ENCODE results near the gene TAPT1. TPM values are rescaled to one million over a fixed set of nuclear protein-coding genes. Genes with fewer than 3 reads are reported as not detected.

The TAPT1 gene
- total and polyA plus RNA-seq, 2 of the 13 experiments (the other 11 are each of a cell fraction or from before 2014, with no cell fraction given) = 24.5 to 25.3 TPM

DNA sequence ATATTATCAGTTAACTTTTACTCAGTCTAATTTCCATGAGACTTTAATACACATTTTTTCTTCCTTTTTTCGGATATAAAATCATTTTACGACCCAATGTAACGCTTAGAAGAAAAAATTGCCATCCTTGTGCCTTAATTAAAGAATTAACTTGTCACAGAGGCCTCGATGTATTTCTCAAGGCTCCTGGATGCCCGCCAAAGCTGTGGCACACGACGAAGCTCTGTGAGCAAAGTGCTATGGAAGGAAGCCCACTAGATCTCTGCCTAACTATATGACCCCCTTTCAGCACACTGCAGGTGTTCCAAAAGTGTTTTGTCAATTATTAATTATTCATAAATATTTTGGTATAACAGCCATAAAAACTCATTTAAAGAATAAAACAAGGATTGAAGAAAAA lies 54.4 kb downstream of the TAPT1 start (continued):
- TF ChIP-seq ZNF609 (CRISPR knock-in tag; IDR thresholded peaks at IDR 0.05; ENCODE audit: borderline replicate concordance) (no peak), BRCA1 (CRISPR knock-in tag; IDR thresholded peaks at IDR 0.05) (no peak)

GRCh38 chr4:16169490-16169889 lies 56.8 kb downstream of the TAPT1 start:
- no peak for ATAC-seq
- Histone ChIP-seq H3K9me3 (ENCODE audit: low read length) (no peaks in the 10 kb centered on the region), H3K9ac (ENCODE audit: insufficient read depth, low read depth, low read length) (no peak overlapping the region), H3K79me2 (ENCODE audit: insufficient read depth, low read length) (no peaks in the 10 kb centered on the region), H3K27ac (ENCODE audit: extremely low read length, insufficient read depth, low read length) (no peak overlapping the region), H4K20me1 (ENCODE audit: insufficient read depth, low read length) (no peaks in the 10 kb centered on the region), H2AFZ (ENCODE audit: low read length) (no peak overlapping the region), H3K4me2 (ENCODE audit: low read depth, low read length) (no peak overlapping the region), H3K4me3 (replicated peaks in 1 of 3; ENCODE audit: insufficient read depth in 1 of 3, low read depth in 2 of 3, low read length in 3 of 3) (no peak overlapping the region), H3K27me3 (ENCODE audit: control insufficient read depth in 1 of 2, insufficient read depth in 2 of 2, low read length in 2 of 2) (no peaks in the 10 kb centered on the region; a peak in 1 of 5 replicates), H3K36me3 (replicated peaks in 1 of 2; ENCODE audit: control insufficient read depth in 1 of 2, insufficient read depth in 2 of 2, low read length in 2 of 2) (peaks cover 13 to 48% of the 10 kb centered on the region in 2 experiments), H3K4me1 (ENCODE audit: insufficient read depth, low read length) (no peaks in the 10 kb centered on the region)
- BruUV-seq (replicated peaks) = no TSS peak
- in situ Hi-C loops (cut with HindIII; ENCODE audit: extremely low pct_ligation_motif_present, low pct_unique_long_range_greater_than_20kb) = no loop called here
- CTCF ChIA-PET (ENCODE audit: low intra/inter-chr PET ratio, low total read pairs) = no interaction called here
- no peak for FAIRE-seq
- POLR2A ChIA-PET = no interaction called here
- TF ChIP-seq RBAK (CRISPR knock-in tag; IDR thresholded peaks at IDR 0.05) (no peak), ZNF562 (CRISPR knock-in tag; IDR thresholded peaks at IDR 0.05; ENCODE audit: borderline replicate concordance) (no peak), IRF1 (CRISPR knock-in tag; IDR thresholded peaks at IDR 0.05; ENCODE audit: low read depth) (no peak), MED1 (CRISPR knock-in tag; IDR thresholded peaks at IDR 0.05) (no peak), ZNF430 (CRISPR knock-in tag; IDR thresholded peaks at IDR 0.05) (no peak), SIN3B (IDR thresholded peaks at IDR 0.05; ENCODE audit: low read length) (no peak), ADNP (CRISPR knock-in tag; IDR thresholded peaks at IDR 0.05) (no peak), SIX4 (CRISPR knock-in tag; IDR thresholded peaks at IDR 0.05) (no peak), HDAC6 (IDR thresholded peaks at IDR 0.05; ENCODE audit: low read depth, low read length) (no peak), RBM39 (IDR thresholded peaks at IDR 0.05; ENCODE audit: low read depth, low read length, poor library complexity, severe bottlenecking) (no peak), ZBTB46 (CRISPR knock-in tag; IDR thresholded peaks at IDR 0.05; ENCODE audit: borderline replicate concordance) (no peak), ATF7 (IDR thresholded peaks at IDR 0.05) (no peak), ATF7 (CRISPR knock-in tag; IDR thresholded peaks at IDR 0.05) (no peak), E2F1 (CRISPR knock-in tag; IDR thresholded peaks at IDR 0.05) (no peak)
- intact Hi-C loops (cut with micrococcal nuclease; ENCODE audit: unreplicated experiment) = loop anchor here (10.0 kb wide), 1 partner anchor 55 kb away; no protein-coding TSS in a partner anchor
- no peak for DNase-seq (ENCODE audit: low spot score)
- 93% methylated on average over 4 of the region's 4 CpGs for WGBS (ENCODE audit: low lambda C conversion rate)

All from HepG2 (cell line).